ENCODE results near the gene ALOXE3. TPM values are rescaled to one million over a fixed set of nuclear protein-coding genes. Genes with fewer than 3 reads are reported as not detected.

The ALOXE3 gene
- total and polyA plus RNA-seq, 2 of the 8 experiments (the other 6 are each of a cell fraction or from before 2014, with no cell fraction given), result 0.26 TPM; not detected in 1

DNA sequence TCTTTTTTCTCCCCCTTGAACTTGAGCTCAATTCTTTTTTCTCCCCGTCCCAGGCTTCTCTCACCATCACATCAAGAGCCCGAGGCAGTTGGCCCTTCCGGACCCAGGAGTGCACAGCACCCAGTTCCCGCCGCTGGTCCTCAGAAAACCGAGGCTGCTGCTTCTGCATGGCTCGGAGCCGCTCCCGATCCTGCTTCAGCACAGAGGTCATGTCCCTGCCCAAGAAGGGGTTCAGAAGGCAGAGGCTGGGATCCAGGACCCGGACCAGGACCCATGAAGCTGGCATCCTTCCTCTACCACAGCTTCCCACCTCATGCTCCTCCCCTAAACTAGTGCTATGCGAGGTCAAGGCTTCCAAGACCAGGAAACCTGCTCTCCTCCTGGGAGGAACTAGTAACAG lies 23.4 kb upstream of the ALOXE3 start:
- FAIRE-seq (no peak), DNase-seq (ENCODE audit: low read depth in 1 of 2, low spot score in 2 of 2) (no peak)
- no peak overlapping the region for H4K5ac ChIP-seq (ENCODE audit: insufficient read length, low read depth, low read length)
- H3K27me3 ChIP-seq (replicated peaks in 1 of 4; ENCODE audit: control insufficient read depth in 3 of 4, extremely low read depth in 1 of 4, insufficient read depth in 3 of 4, low read length in 3 of 4), result peaks cover 0 to 7% (median 2%) of the 10 kb centered on the region in 4 experiments; a peak in 4 of 7 replicates
- POLR2A ChIA-PET (ENCODE audit: partially characterized antibody), result interaction anchor here (1.1 to 10.3 kb wide), 5 partner anchors 8 to 86 kb away, joined by 3 to 76 read pairs (median 8); partner anchors contain the start of gene PER1
- H3K27ac ChIP-seq (ENCODE audit: low read depth, low read length), result no peak overlapping the region
- H3K4me3 ChIP-seq (ENCODE audit: extremely low read depth in 1 of 4, insufficient read depth in 2 of 4, low read depth in 3 of 4, low read length in 4 of 4), result no peak overlapping the region
- no peak overlapping the region for H3K18ac ChIP-seq (ENCODE audit: extremely low read depth, low read length)
- no peak overlapping the region for H2AK5ac ChIP-seq (ENCODE audit: low read depth, low read length)
- H2BK12ac ChIP-seq (ENCODE audit: low read depth, low read length), result no peak overlapping the region
- TF ChIP-seq JUND (IDR thresholded peaks at IDR 0.05; ENCODE audit: low read length) (no peak), SIX5 (IDR thresholded peaks at IDR 0.05; ENCODE audit: low read depth, low read length) (no peak), CREB1 (IDR thresholded peaks at IDR 0.05) (no peak), GABPA (IDR thresholded peaks at IDR 0.05; ENCODE audit: borderline replicate concordance, insufficient read depth, low read length) (no peak), EGR1 (IDR thresholded peaks at IDR 0.05; ENCODE audit: borderline replicate concordance, low read depth, low read length) (no peak), CTCF (IDR thresholded peaks at IDR 0.05; ENCODE audit: control extremely low read depth in 1 of 3, insufficient read depth in 1 of 3, low read depth in 1 of 3, low read length in 3 of 3) (no peak), POLR2A (IDR thresholded peaks at IDR 0.05; ENCODE audit: control extremely low read depth in 1 of 2, low read depth in 2 of 2, low read length in 2 of 2) (no peak), CHD1 (IDR thresholded peaks at IDR 0.05; ENCODE audit: low read depth, low read length) (no peak), ATF3 (IDR thresholded peaks at IDR 0.05; ENCODE audit: insufficient read depth, low read depth, low read length) (no peak), NRF1 (IDR thresholded peaks at IDR 0.05; ENCODE audit: low read depth, low read length) (no peak), RFX5 (IDR thresholded peaks at IDR 0.05; ENCODE audit: borderline replicate concordance, low read depth, low read length) (no peak), BRCA1 (IDR thresholded peaks at IDR 0.05; ENCODE audit: low read depth, low read length) (no peak)
- no peak overlapping the region for H3K4ac ChIP-seq (replicated peaks; ENCODE audit: insufficient read length, low read depth, low read length)
- H3K36me3 ChIP-seq (ENCODE audit: control insufficient read depth in 2 of 4, insufficient read depth in 4 of 4, low read length in 3 of 4), result peaks cover 3 to 30% (median 24%) of the 10 kb centered on the region in 4 experiments
- no peak overlapping the region for H2BK5ac ChIP-seq (ENCODE audit: low read depth, low read length)
- H3K4me2 ChIP-seq (ENCODE audit: insufficient read depth in 1 of 2, low read depth in 2 of 2, low read length in 2 of 2), result no peak overlapping the region
- no peak overlapping the region for H3K9ac ChIP-seq (replicated peaks in 1 of 4; ENCODE audit: extremely low read depth in 1 of 4, low read depth in 3 of 4, low read length in 3 of 4)
- no peaks in the 10 kb centered on the region for H3K79me2 ChIP-seq (ENCODE audit: control insufficient read depth in 1 of 2, insufficient read depth in 2 of 2, low read length in 2 of 2)
- H3K23ac ChIP-seq (ENCODE audit: insufficient read length), result no peak overlapping the region
- H3K4me1 ChIP-seq (replicated peaks in 1 of 4; ENCODE audit: control insufficient read depth in 3 of 4, insufficient read depth in 4 of 4, low read length in 3 of 4), result peaks cover 0 to 5% (median 3%) of the 10 kb centered on the region in 4 experiments; a peak in 2 of 7 replicates
- H4K91ac ChIP-seq (replicated peaks; ENCODE audit: insufficient read length, low read length), result no peak overlapping the region
- H4K8ac ChIP-seq (ENCODE audit: extremely low read depth, insufficient read depth, low read length), result 0 out of 2 replicates have a peak overlapping the region, but pooled peaks have one; percentile 63
- H3K14ac ChIP-seq (ENCODE audit: insufficient read length), result no peak overlapping the region
- H4K20me1 ChIP-seq (replicated peaks in 1 of 2; ENCODE audit: control insufficient read depth in 1 of 2, insufficient read depth in 2 of 2, low read length in 2 of 2), result peaks cover 2 to 10% of the 10 kb centered on the region in 2 experiments
- peaks cover 9% of the 10 kb centered on the region for H3K23me2 ChIP-seq (ENCODE audit: low read depth, low read length)
- H2BK20ac ChIP-seq (ENCODE audit: low read length), result no peak overlapping the region
- H3K9me3 ChIP-seq (ENCODE audit: insufficient read depth in 2 of 2, low read depth in 1 of 2, low read length in 1 of 2), result no peaks in the 10 kb centered on the region
- CTCF ChIA-PET (ENCODE audit: partially characterized antibody), result interaction anchor here (0.6 to 14.1 kb wide), 8 partner anchors 8 to 84 kb away, joined by 3 to 133 read pairs (median 5); partner anchors contain the start of gene VAMP2
- H3K56ac ChIP-seq (replicated peaks; ENCODE audit: insufficient read length, low read depth, low read length), result no peak overlapping the region
- 91% methylated on average over 11 of the region's 11 CpGs; no CpG with 5 or more reads in 1 of the 2 experiments for WGBS, 2 experiments (ENCODE audit: extremely low coverage in 1 of 2, insufficient coverage in 1 of 2, insufficient read length in 1 of 2, insufficient replicate concordance in 2 of 2, low coverage in 1 of 2, low lambda C conversion rate in 2 of 2, missing lambda C conversion rate in 1 of 2)
- no peaks in the 10 kb centered on the region for H3K79me1 ChIP-seq (ENCODE audit: low read depth, low read length)
- H2AFZ ChIP-seq (ENCODE audit: low read length), result no peak overlapping the region
- no peak overlapping the region for H2BK120ac ChIP-seq (replicated peaks; ENCODE audit: low read depth, low read length)
- H2BK15ac ChIP-seq (ENCODE audit: low read length), result no peak overlapping the region

All from H1 (cell line).